Measurements from ENCODE around the gene CACNB2. TPM values are rescaled to one million over a fixed set of nuclear protein-coding genes. Genes with fewer than 3 reads are reported as not detected.

The CACNB2 gene
- polyA plus RNA-seq, 2 of the 4 experiments (the other 2 are of a cell fraction): not detected

- no peak overlapping the region for H3K4me2 ChIP-seq
- FAIRE-seq: no peak
- CTCF ChIA-PET: interaction anchor here (1.2 kb wide), 1 partner anchor 40 kb away, joined by 4 read pairs; no protein-coding TSS in a partner anchor
These were observed 4.7 kb downstream of the CACNB2 start for GRCh38 chr10:18144928-18145327.

GRCh38 chr10:18145652-18146051 is 5.4 kb downstream of the CACNB2 start:
- H3K4me3 ChIP-seq: no peak overlapping the region
- FAIRE-seq: no peak
- no peak overlapping the region for H3K4me2 ChIP-seq
- DNase-seq (ENCODE audit: low read depth in 1 of 2, low spot score in 1 of 2): no peak
- no peak for ATAC-seq
- no peaks in the 10 kb centered on the region for H3K9me3 ChIP-seq
- peaks cover 6% of the 10 kb centered on the region; the same call in 1 of the 3 replicates for H3K4me1 ChIP-seq
- CTCF ChIA-PET: interaction anchor here (0.7 to 1.3 kb wide), 3 partner anchors 9 to 70 kb away, joined by 3 to 4 read pairs (median 3); no protein-coding TSS in a partner anchor
- no peak for TF ChIP-seq JUNB (IDR thresholded peaks at IDR 0.05)
- TF ChIP-seq GATA3 (IDR thresholded peaks at IDR 0.05; ENCODE audit: borderline replicate concordance): no peak
- TF ChIP-seq, protein P1, sequence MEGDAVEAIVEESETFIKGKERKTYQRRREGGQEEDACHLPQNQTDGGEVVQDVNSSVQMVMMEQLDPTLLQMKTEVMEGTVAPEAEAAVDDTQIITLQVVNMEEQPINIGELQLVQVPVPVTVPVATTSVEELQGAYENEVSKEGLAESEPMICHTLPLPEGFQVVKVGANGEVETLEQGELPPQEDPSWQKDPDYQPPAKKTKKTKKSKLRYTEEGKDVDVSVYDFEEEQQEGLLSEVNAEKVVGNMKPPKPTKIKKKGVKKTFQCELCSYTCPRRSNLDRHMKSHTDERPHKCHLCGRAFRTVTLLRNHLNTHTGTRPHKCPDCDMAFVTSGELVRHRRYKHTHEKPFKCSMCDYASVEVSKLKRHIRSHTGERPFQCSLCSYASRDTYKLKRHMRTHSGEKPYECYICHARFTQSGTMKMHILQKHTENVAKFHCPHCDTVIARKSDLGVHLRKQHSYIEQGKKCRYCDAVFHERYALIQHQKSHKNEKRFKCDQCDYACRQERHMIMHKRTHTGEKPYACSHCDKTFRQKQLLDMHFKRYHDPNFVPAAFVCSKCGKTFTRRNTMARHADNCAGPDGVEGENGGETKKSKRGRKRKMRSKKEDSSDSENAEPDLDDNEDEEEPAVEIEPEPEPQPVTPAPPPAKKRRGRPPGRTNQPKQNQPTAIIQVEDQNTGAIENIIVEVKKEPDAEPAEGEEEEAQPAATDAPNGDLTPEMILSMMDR (IDR thresholded peaks at IDR 0.05): no peak
- TF ChIP-seq POLR2A (IDR thresholded peaks at IDR 0.05; ENCODE audit: low read length): no peak
- TF ChIP-seq, protein P2, sequence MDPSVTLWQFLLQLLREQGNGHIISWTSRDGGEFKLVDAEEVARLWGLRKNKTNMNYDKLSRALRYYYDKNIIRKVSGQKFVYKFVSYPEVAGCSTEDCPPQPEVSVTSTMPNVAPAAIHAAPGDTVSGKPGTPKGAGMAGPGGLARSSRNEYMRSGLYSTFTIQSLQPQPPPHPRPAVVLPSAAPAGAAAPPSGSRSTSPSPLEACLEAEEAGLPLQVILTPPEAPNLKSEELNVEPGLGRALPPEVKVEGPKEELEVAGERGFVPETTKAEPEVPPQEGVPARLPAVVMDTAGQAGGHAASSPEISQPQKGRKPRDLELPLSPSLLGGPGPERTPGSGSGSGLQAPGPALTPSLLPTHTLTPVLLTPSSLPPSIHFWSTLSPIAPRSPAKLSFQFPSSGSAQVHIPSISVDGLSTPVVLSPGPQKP (IDR thresholded peaks at IDR 0.05; ENCODE audit: low read depth, low read length): no peak
- no peak for TF ChIP-seq NR3C1 (IDR thresholded peaks at IDR 0.05)
- TF ChIP-seq, protein P3, sequence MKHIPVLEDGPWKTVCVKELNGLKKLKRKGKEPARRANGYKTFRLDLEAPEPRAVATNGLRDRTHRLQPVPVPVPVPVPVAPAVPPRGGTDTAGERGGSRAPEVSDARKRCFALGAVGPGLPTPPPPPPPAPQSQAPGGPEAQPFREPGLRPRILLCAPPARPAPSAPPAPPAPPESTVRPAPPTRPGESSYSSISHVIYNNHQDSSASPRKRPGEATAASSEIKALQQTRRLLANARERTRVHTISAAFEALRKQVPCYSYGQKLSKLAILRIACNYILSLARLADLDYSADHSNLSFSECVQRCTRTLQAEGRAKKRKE (CRISPR knock-in tag; IDR thresholded peaks at IDR 0.05; ENCODE audit: low read depth): no peak
- no peak for TF ChIP-seq CHD4 (IDR thresholded peaks at IDR 0.05; ENCODE audit: borderline replicate concordance)
- TF ChIP-seq KDM1A (IDR thresholded peaks at IDR 0.05; ENCODE audit: low read depth): no peak
- POLR2A ChIA-PET: no interaction called here
- H3K27ac ChIP-seq: no peak overlapping the region
- 10% methylated on average over 2 of the region's 2 CpGs for WGBS (ENCODE audit: missing lambda C conversion rate)

More at GRCh38 chr10:18144928-18145327, 4.7 kb downstream of the CACNB2 start:
- TF ChIP-seq HOXB13 (CRISPR knock-in tag; IDR thresholded peaks at IDR 0.05; ENCODE audit: low read depth): no peak
- peaks cover 9% of the 10 kb centered on the region; the same call in 1 of the 3 replicates for H3K4me1 ChIP-seq
- no peak for ATAC-seq
- 27% methylated on average over 6 of the region's 6 CpGs for WGBS (ENCODE audit: missing lambda C conversion rate)
- H3K9me3 ChIP-seq: no peaks in the 10 kb centered on the region
- H3K27ac ChIP-seq: no peak overlapping the region
- POLR2A ChIA-PET: no interaction called here
- no peak overlapping the region for H3K4me3 ChIP-seq
- no peak for DNase-seq (ENCODE audit: low read depth in 1 of 2, low spot score in 1 of 2)

DNA sequence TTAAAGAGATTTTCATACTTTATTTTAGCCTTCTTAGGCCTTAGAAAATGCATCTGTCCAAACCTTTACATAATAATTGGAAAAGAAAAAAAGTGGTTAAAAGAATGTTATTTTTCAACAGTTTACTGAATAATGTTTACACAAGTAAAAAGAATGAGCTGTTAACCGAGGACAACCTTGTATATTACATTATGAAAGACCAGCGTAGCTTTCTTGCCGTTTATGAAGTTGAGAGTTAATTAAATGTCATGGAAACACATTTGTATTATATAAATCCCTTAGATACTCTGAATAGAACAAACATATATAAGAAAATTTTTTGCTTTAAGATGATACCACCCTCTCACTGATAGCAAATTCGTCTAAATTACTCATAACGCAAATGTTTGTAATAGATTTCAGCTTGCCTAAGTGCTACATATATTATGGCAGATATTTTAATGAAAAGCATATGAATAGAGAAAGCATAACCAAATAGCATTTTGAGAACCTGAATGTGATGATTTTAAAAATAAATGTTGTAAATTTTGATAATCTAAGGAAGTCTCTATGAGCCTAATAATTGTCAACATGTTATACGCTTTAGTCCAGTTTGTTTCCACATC is 9.1 kb downstream of the CACNB2 start:
- DNase-seq (ENCODE audit: low read depth in 1 of 2, low spot score in 1 of 2): no peak
- TF ChIP-seq HOXB13 (CRISPR knock-in tag; IDR thresholded peaks at IDR 0.05; ENCODE audit: low read depth) (no peak), ZC3H11A (IDR thresholded peaks at IDR 0.05) (no peak), EHMT2 (IDR thresholded peaks at IDR 0.05; ENCODE audit: low read depth) (no peak), BCL3 (IDR thresholded peaks at IDR 0.05) (no peak), CEBPB (IDR thresholded peaks at IDR 0.05) (no peak), JUNB (IDR thresholded peaks at IDR 0.05) (no peak), HOXB5 (CRISPR knock-in tag; IDR thresholded peaks at IDR 0.05) (no peak), RNF2 (IDR thresholded peaks at IDR 0.05; ENCODE audit: borderline replicate concordance, low read depth) (no peak), TP53 (CRISPR knock-in tag; IDR thresholded peaks at IDR 0.05) (no peak), POLR2AphosphoS2 (conservative IDR thresholded peaks at IDR 0.05; ENCODE audit: low read length) (no peak), JUN (IDR thresholded peaks at IDR 0.05) (no peak), CBX8 (IDR thresholded peaks at IDR 0.05) (no peak), ZSCAN20 (CRISPR knock-in tag; IDR thresholded peaks at IDR 0.05) (no peak), GATA3 (IDR thresholded peaks at IDR 0.05; ENCODE audit: borderline replicate concordance) (no peak), PHF8 (IDR thresholded peaks at IDR 0.05; ENCODE audit: borderline replicate concordance, low read depth) (no peak), MAZ (IDR thresholded peaks at IDR 0.05; ENCODE audit: borderline replicate concordance, low read depth, low read length) (no peak), ZFP36 (IDR thresholded peaks at IDR 0.05; ENCODE audit: borderline replicate concordance, partially characterized antibody) (no peak), HMGXB4 (CRISPR knock-in tag; IDR thresholded peaks at IDR 0.05; ENCODE audit: borderline replicate concordance) (no peak)
- FAIRE-seq: no peak
- ATAC-seq: no peak
- H3K9me3 ChIP-seq: no peaks in the 10 kb centered on the region
- ChIA-PET POLR2A (no interaction called here), CTCF (no interaction called here)
- no peak overlapping the region for H3K4me3 ChIP-seq
- H3K27ac ChIP-seq: no peak overlapping the region
- H3K4me2 ChIP-seq: no peak overlapping the region
- 50% methylated on average over 6 of the region's 6 CpGs for WGBS (ENCODE audit: missing lambda C conversion rate)
- no peaks in the 10 kb centered on the region for H3K4me1 ChIP-seq

Measured in A549 (cell line).